Osteoblast (primary cell): ENCODE results near the gene ARID3A. TPM values are rescaled to one million over a fixed set of nuclear protein-coding genes. Genes with fewer than 3 reads are reported as not detected.
"Not testable (repeated sequence)": the region's sequence is repeated elsewhere in the genome, so short reads cannot be mapped to it uniquely, and the experiment has no call there.

Source experiments
- DNase-seq: peaks from one replicate; pipeline ENCODE4 v3.0.0; 2011; ENCODE audit warnings: low spot score, mixed read lengths; ENCODE audit not compliant: insufficient read length; ENCODE audit errors: missing footprints
- H2AFZ ChIP-seq: 2 replicates; pipeline ENCODE4 v1.6.0; 2011; ENCODE audit warnings: mild to moderate bottlenecking, low read length
- H3K27ac ChIP-seq: 2 replicates; pipeline ENCODE4 v1.5.1; 2011; ENCODE audit warnings: mild to moderate bottlenecking, low read depth, low read length, moderate library complexity
- H3K27me3 ChIP-seq: 2 replicates; pipeline ENCODE4 v1.6.0; 2012; ENCODE audit warnings: mild to moderate bottlenecking, control low read depth, inconsistent platforms, low read length, moderate library complexity; ENCODE audit not compliant: insufficient read depth
- H3K36me3 ChIP-seq: 2 replicates; pipeline ENCODE4 v1.5.1; 2011; ENCODE audit warnings: mild to moderate bottlenecking, low read length, control low read depth, moderate library complexity; ENCODE audit not compliant: insufficient read depth
- H3K4me1 ChIP-seq: 2 replicates; pipeline ENCODE4 v1.5.1; 2011; ENCODE audit warnings: mild to moderate bottlenecking, low read length, control low read depth, moderate library complexity; ENCODE audit not compliant: insufficient read depth
- H3K4me2 ChIP-seq: 2 replicates; pipeline ENCODE4 v1.6.0; 2011; ENCODE audit warnings: mild to moderate bottlenecking, low read length; ENCODE audit not compliant: insufficient read depth
- H3K4me3 ChIP-seq: fragments of 200-600 bp; sonication (generic); 3 replicates; pipeline ENCODE4 v1.5.1; 2012; ENCODE audit warnings: mild to moderate bottlenecking, low read length, inconsistent platforms; ENCODE audit not compliant: insufficient read depth
- H3K79me2 ChIP-seq: 2 replicates; pipeline ENCODE4 v1.6.0; 2012; ENCODE audit warnings: mild to moderate bottlenecking, low read length, control low read depth, inconsistent platforms; ENCODE audit not compliant: insufficient read depth
- H3K9me3 ChIP-seq: 2 replicates; pipeline ENCODE4 v1.5.1; 2011; ENCODE audit warnings: low read depth, low read length, control low read depth
- H4K20me1 ChIP-seq: 2 replicates; pipeline ENCODE4 v1.6.0; 2012; ENCODE audit warnings: mild to moderate bottlenecking, low read length, control low read depth; ENCODE audit not compliant: insufficient read depth
- total RNA-seq: library from RNA; depleted of rRNA; stranded (reverse); fragments of >200 nt; gene quantifications from 2 replicates; pipeline ENCODE4 v1.2.3, GENCODE V29; 2012
- TF ChIP-seq, protein P1 (sequence below): IDR thresholded peaks from 2 replicates; pipeline ENCODE4 v1.5.1; 2011; ENCODE audit warnings: mild to moderate bottlenecking, low read depth, low read length, moderate library complexity; ENCODE audit errors: extremely low read depth

Gene ARID3A
- total RNA-seq, 1 donor: 21.7 TPM

- peak overlapping the region; percentile 87 for H3K4me3 ChIP-seq
- no peak for DNase-seq
- H4K20me1 ChIP-seq: peaks cover 56% of the 10 kb centered on the region
- no peaks in the 10 kb centered on the region for H3K36me3 ChIP-seq
- H3K4me2 ChIP-seq: peak overlapping the region; percentile 96
- no peaks in the 10 kb centered on the region for H3K27me3 ChIP-seq
- H3K27ac ChIP-seq: peak overlapping the region; percentile 96
- peaks cover 33% of the 10 kb centered on the region for H3K4me1 ChIP-seq
- peaks cover 64% of the 10 kb centered on the region for H3K79me2 ChIP-seq
- no peaks in the 10 kb centered on the region for H3K9me3 ChIP-seq
- TF ChIP-seq, protein P1, sequence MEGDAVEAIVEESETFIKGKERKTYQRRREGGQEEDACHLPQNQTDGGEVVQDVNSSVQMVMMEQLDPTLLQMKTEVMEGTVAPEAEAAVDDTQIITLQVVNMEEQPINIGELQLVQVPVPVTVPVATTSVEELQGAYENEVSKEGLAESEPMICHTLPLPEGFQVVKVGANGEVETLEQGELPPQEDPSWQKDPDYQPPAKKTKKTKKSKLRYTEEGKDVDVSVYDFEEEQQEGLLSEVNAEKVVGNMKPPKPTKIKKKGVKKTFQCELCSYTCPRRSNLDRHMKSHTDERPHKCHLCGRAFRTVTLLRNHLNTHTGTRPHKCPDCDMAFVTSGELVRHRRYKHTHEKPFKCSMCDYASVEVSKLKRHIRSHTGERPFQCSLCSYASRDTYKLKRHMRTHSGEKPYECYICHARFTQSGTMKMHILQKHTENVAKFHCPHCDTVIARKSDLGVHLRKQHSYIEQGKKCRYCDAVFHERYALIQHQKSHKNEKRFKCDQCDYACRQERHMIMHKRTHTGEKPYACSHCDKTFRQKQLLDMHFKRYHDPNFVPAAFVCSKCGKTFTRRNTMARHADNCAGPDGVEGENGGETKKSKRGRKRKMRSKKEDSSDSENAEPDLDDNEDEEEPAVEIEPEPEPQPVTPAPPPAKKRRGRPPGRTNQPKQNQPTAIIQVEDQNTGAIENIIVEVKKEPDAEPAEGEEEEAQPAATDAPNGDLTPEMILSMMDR: no peak
- H2AFZ ChIP-seq: no peak overlapping the region
Measured at GRCh38 chr19:1019616-1019961, 93.8 kb downstream of the ARID3A start.

DNA sequence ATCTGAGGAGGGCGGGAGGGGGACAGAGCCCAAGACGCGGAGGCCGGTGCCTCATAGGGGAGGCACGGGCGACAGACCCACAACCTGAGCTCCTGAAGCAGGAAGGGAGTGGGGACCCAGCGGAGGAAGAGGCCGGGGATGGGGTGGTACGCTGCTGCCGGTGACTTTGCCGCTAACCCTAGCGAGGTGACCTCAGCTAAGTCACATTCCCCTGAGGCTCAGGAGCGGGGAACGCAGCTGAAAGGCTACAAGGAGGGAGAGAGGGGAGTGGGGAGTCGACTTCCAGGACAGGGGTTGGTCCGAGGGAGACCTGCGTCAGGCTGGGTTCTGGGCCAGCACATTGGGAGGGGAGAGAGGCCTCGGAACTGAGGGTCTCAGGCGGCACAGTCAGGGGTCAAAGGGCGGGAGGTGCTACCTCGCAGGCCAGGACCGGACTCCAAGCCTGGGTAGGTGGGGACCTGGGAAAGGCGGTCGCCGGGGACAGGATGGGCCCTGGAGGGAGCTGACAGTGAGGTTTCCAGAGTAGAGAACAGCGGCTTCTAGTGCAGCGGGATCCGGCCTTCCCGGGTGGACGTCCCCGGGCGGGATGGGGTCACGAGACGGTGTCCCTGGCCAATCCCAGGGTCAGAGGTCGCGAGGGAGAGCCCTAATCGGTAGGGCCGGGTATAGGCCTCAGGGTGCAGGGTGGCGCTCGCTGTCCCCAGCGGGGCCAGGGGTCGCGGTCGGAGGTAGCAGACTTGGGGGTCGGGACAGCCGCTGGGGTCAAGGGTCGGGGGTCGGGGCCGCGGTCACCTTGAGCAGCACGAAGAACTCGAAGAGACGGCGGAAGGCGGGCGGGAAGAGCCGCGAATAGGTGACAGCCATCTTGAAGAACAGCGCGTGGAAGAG, 94.4 kb downstream of the ARID3A start:
- no peak for DNase-seq
- no peaks in the 10 kb centered on the region for H3K36me3 ChIP-seq
- H3K79me2 ChIP-seq: peaks cover 58% of the 10 kb centered on the region
- peaks cover 33% of the 10 kb centered on the region for H3K4me1 ChIP-seq
- TF ChIP-seq, protein P1: no peak
- no peaks in the 10 kb centered on the region for H3K27me3 ChIP-seq
- H3K4me3 ChIP-seq: peak overlapping the region; percentile 87
- peak overlapping the region; percentile 96 for H3K27ac ChIP-seq
- peaks cover 50% of the 10 kb centered on the region for H4K20me1 ChIP-seq
- no peaks in the 10 kb centered on the region for H3K9me3 ChIP-seq
- H2AFZ ChIP-seq: no peak overlapping the region
- H3K4me2 ChIP-seq: peak overlapping the region; percentile 96

DNA sequence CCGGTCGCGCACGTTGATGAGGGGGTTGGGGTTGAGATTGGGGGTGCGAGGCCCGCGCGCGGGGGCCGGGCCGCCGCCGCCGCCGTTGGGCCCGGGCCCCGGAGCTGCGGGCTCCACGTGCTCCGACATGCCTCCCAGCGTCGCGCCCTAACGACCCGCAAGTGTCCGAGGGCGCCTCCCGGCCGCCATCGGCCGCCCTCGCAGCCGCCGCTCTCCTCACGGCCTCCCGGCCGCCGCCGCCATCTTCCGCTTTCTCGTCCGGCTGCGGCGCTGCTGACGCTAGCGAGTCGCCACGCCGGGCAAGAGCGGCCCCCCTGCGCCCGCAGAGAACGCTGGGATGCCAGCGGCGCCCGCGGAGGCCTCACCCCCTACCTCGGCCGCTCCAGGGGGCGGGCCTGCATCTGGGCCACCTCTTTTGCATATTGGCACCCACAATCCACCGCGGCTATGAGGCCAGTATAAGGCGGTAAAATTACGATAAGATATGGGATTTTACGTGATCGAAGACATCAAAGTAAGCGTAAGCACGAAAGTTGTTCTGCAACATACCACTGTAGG, 95.1 kb downstream of the ARID3A start, which contains the start of gene TMEM259:
Gene TMEM259, minus strand, starts transcription at position 256 of the 558 bp plus-strand sequence. Its CDS starts 127 bp downstream, at position 129.
- Histone ChIP-seq H3K36me3 (no peaks in the 10 kb centered on the region), H3K9me3 (no peaks in the 10 kb centered on the region), H3K27me3 (no peaks in the 10 kb centered on the region), H3K4me1 (peaks cover 34% of the 10 kb centered on the region), H2AFZ (peak within 1 kb of the TSS; percentile 81), H3K4me2 (peak within 1 kb of the TSS; percentile 96), H3K4me3 (peak within 1 kb of the TSS; percentile 87), H3K79me2 (peaks cover 52% of the 10 kb centered on the region), H3K27ac (peak within 1 kb of the TSS; percentile 96), H4K20me1 (peaks cover 43% of the 10 kb centered on the region)
- TF ChIP-seq, protein P1: no peak
- peak; percentile 100 for DNase-seq

DNA sequence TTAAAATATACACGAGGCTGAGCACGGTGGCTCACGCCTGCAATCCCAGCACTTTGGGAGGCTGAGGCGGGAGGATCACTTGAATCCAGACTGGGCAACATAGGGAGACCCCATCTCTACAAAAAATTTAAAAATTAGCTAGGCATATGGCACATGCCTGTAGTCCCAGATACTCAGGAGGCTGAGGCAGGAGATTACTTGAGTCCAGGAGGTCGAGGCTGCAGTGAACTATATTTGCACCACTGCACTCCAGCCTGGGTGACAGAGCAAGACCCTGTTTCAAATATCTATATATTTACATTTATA, 98.0 kb downstream of the ARID3A start:
- H3K4me2 ChIP-seq, H3K36me3 ChIP-seq, H2AFZ ChIP-seq, H3K4me3 ChIP-seq, H3K27me3 ChIP-seq, H3K9me3 ChIP-seq, DNase-seq, H3K27ac ChIP-seq: not testable (repeated sequence)
- peaks cover 29% of the 10 kb centered on the region for H4K20me1 ChIP-seq
- peaks cover 17% of the 10 kb centered on the region for H3K4me1 ChIP-seq
- H3K79me2 ChIP-seq: peaks cover 51% of the 10 kb centered on the region

DNA sequence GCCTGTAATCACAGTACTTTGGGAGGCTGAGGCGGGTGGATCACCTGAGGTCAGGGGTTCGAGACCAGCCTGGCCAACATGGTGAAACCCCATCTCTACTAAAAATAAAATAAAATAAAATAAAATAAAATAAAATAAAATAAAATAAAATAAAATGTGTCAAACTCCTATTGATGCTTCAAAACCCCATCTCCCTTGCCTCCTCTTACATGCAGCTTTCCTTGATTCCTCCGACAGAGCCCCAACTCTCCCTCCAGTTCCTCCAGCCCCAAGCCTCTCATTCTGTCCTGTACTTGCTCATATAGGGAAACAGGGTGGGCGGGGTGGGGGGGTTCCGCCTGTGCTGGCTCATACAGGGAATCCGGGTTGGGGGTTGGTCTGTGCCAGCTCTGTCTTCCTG, 99.2 kb downstream of the ARID3A start:
- H3K4me3 ChIP-seq, H3K27ac ChIP-seq, H3K4me2 ChIP-seq, H3K9me3 ChIP-seq, DNase-seq, H2AFZ ChIP-seq, H3K36me3 ChIP-seq, H3K27me3 ChIP-seq: not testable (repeated sequence)
- peaks cover 50% of the 10 kb centered on the region for H3K79me2 ChIP-seq
- H3K4me1 ChIP-seq: peaks cover 11% of the 10 kb centered on the region
- peaks cover 28% of the 10 kb centered on the region for H4K20me1 ChIP-seq
